ENCODE measurements around the gene ARHGAP18.

Gene ARHGAP18

GRCh38 chr6:129647044-129647443, 62.9 kb downstream of the ARHGAP18 start:
- TF ChIP-seq TEAD4 (IDR thresholded peaks at IDR 0.05), result no peak
- TF ChIP-seq EGR1 (IDR thresholded peaks at IDR 0.05), result no peak
- TF ChIP-seq USF1 (IDR thresholded peaks at IDR 0.05), result no peak
- no peak for TF ChIP-seq CEBPB (IDR thresholded peaks at IDR 0.05)
- TF ChIP-seq EP300 (IDR thresholded peaks at IDR 0.05; ENCODE audit: borderline replicate concordance), result no peak
- TF ChIP-seq CREB1 (IDR thresholded peaks at IDR 0.05; ENCODE audit: low read depth), result no peak
- TF ChIP-seq TAF1 (IDR thresholded peaks at IDR 0.05; ENCODE audit: low read depth), result no peak
- TF ChIP-seq RAD21 (IDR thresholded peaks at IDR 0.05; ENCODE audit: low read depth), result no peak
- TF ChIP-seq YY1 (IDR thresholded peaks at IDR 0.05; ENCODE audit: low read depth), result no peak
- TF ChIP-seq FOXM1 (IDR thresholded peaks at IDR 0.05; ENCODE audit: borderline replicate concordance, low read depth), result no peak
- TF ChIP-seq MAX (IDR thresholded peaks at IDR 0.05), result no peak
- TF ChIP-seq NFIC (IDR thresholded peaks at IDR 0.05), result no peak
- no peak for TF ChIP-seq REST (IDR thresholded peaks at IDR 0.05; ENCODE audit: low read depth)
- TF ChIP-seq ZBTB7A (IDR thresholded peaks at IDR 0.05; ENCODE audit: low read depth), result no peak
- no peak for TF ChIP-seq TCF12 (IDR thresholded peaks at IDR 0.05; ENCODE audit: low read depth)

- no peak for TF ChIP-seq ZBTB7A (IDR thresholded peaks at IDR 0.05; ENCODE audit: low read depth)
- TF ChIP-seq CREB1 (IDR thresholded peaks at IDR 0.05; ENCODE audit: low read depth), result no peak
- TF ChIP-seq RAD21 (IDR thresholded peaks at IDR 0.05; ENCODE audit: low read depth), result no peak
- no peak for TF ChIP-seq MAX (IDR thresholded peaks at IDR 0.05)
- no peak for TF ChIP-seq EGR1 (IDR thresholded peaks at IDR 0.05)
- no peak for TF ChIP-seq REST (IDR thresholded peaks at IDR 0.05; ENCODE audit: low read depth)
- TF ChIP-seq TEAD4 (IDR thresholded peaks at IDR 0.05), result no peak
- TF ChIP-seq TCF12 (IDR thresholded peaks at IDR 0.05; ENCODE audit: low read depth), result no peak
- no peak for TF ChIP-seq EP300 (IDR thresholded peaks at IDR 0.05; ENCODE audit: borderline replicate concordance)
- no peak for TF ChIP-seq YY1 (IDR thresholded peaks at IDR 0.05; ENCODE audit: low read depth)
- no peak for TF ChIP-seq TAF1 (IDR thresholded peaks at IDR 0.05; ENCODE audit: low read depth)
- no peak for TF ChIP-seq CEBPB (IDR thresholded peaks at IDR 0.05)
- TF ChIP-seq FOXM1 (IDR thresholded peaks at IDR 0.05; ENCODE audit: borderline replicate concordance, low read depth), result no peak
Observed at GRCh38 chr6:129646642-129647041, 63.3 kb downstream of the ARHGAP18 start.

- TF ChIP-seq TCF12 (IDR thresholded peaks at IDR 0.05; ENCODE audit: low read depth), result no peak
- TF ChIP-seq YY1 (IDR thresholded peaks at IDR 0.05; ENCODE audit: low read depth), result no peak
- no peak; the same call in 1 of the 2 replicates for TF ChIP-seq TEAD4 (IDR thresholded peaks at IDR 0.05)
- no peak for TF ChIP-seq TAF1 (IDR thresholded peaks at IDR 0.05; ENCODE audit: low read depth)
- TF ChIP-seq NFIC (IDR thresholded peaks at IDR 0.05), result no peak
- no peak for TF ChIP-seq FOXM1 (IDR thresholded peaks at IDR 0.05; ENCODE audit: borderline replicate concordance, low read depth)
- TF ChIP-seq ZBTB7A (IDR thresholded peaks at IDR 0.05; ENCODE audit: low read depth), result no peak
- TF ChIP-seq CREB1 (IDR thresholded peaks at IDR 0.05; ENCODE audit: low read depth), result no peak
Observed at GRCh38 chr6:129645830-129646579, 64.0 kb downstream of the ARHGAP18 start.

- no peak for TF ChIP-seq TAF1 (IDR thresholded peaks at IDR 0.05; ENCODE audit: low read depth)
- TF ChIP-seq REST (IDR thresholded peaks at IDR 0.05; ENCODE audit: low read depth), result no peak
- no peak for TF ChIP-seq RAD21 (IDR thresholded peaks at IDR 0.05; ENCODE audit: low read depth)
- no peak for TF ChIP-seq FOXM1 (IDR thresholded peaks at IDR 0.05; ENCODE audit: borderline replicate concordance, low read depth)
- TF ChIP-seq NFIC (IDR thresholded peaks at IDR 0.05), result no peak
- TF ChIP-seq YY1 (IDR thresholded peaks at IDR 0.05; ENCODE audit: low read depth), result no peak
- no peak for TF ChIP-seq CEBPB (IDR thresholded peaks at IDR 0.05)
- no peak for TF ChIP-seq MAX (IDR thresholded peaks at IDR 0.05)
- no peak for TF ChIP-seq TCF12 (IDR thresholded peaks at IDR 0.05; ENCODE audit: low read depth)
Observed at GRCh38 chr6:129645106-129645829, 64.7 kb downstream of the ARHGAP18 start.
